HepG2 (cell line): Measurements from ENCODE around the gene INO80. TPM values are rescaled to one million over a fixed set of nuclear protein-coding genes. Genes with fewer than 3 reads are reported as not detected.

Experiments used
- ATAC-seq: fragments of 200-7000 bp; cut with Tn5 transposase; 3 replicates; pipeline ENCODE4 v1.9.1; 2020; ENCODE audit warnings: mild to moderate bottlenecking, moderate library complexity
- BruUV-seq: library from RNA; stranded (reverse); fragments of 400-500 nt; replicated peaks from 2 replicates; lab custom pipeline; 2021; lab: Mats Ljungman, UMichigan
- CTCF ChIA-PET: fragments of 300-600 bp; formaldehyde crosslinking; extraction: SDS; loops from one replicate; lab custom pipeline; 2021; ENCODE audit warnings: low total read pairs, inconsistent platforms, low intra/inter-chr PET ratio; lab: Yijun Ruan, JAX
- POLR2A ChIA-PET: fragments of 350-600 bp; sonication (Branson Sonifier 250); formaldehyde crosslinking; loops from one replicate; lab custom pipeline; 2020; ENCODE audit warnings: antibody characterized with exemption, inconsistent platforms; lab: Yijun Ruan, JAX
- DNase-seq: peaks from one replicate; pipeline ENCODE4 v3.0.0-alpha.2; 2015; ENCODE audit warnings: low spot score
- FAIRE-seq: peaks from 3 replicates; lab custom pipeline; 2011; peaks lifted over from hg19 to GRCh38; lab: Jason Lieb, UNC
- H2AFZ ChIP-seq: one replicate; pipeline ENCODE4 v1.6.1; 2011; ENCODE audit warnings: low read length, inconsistent platforms
- H3K27ac ChIP-seq: fragments of 300-600 bp; 3 replicates; pipeline ENCODE4 v1.8.0; 2011; ENCODE audit warnings: mixed run types, mild to moderate bottlenecking, mixed read lengths, low read length, inconsistent platforms; ENCODE audit not compliant: insufficient read depth; ENCODE audit errors: extremely low read length
- H3K27me3 ChIP-seq, 2 experiments: fragments of 200-600 bp in 1 of 2; 2 replicates in 1 of 2; 3 replicates in 1 of 2; pipeline versions ENCODE4 v1.6.0 to v1.8.0; 2011; ENCODE audit warnings: low read length in 2 of 2, mild to moderate bottlenecking in 2 of 2, moderate library complexity in 2 of 2, inconsistent platforms in 1 of 2; ENCODE audit not compliant: insufficient read depth in 2 of 2, control insufficient read depth in 1 of 2
- H3K36me3 ChIP-seq, 2 experiments: fragments of 200-600 bp in 1 of 2; replicated peaks in 1 of 2; 2 replicates in 1 of 2; 3 replicates in 1 of 2; pipeline versions ENCODE4 v1.5.1 to v1.8.0; 2011; ENCODE audit warnings: low read length in 2 of 2, inconsistent platforms in 1 of 2; ENCODE audit not compliant: insufficient read depth in 2 of 2, control insufficient read depth in 1 of 2
- H3K4me1 ChIP-seq: 2 replicates; pipeline ENCODE4 v1.5.1; 2012; ENCODE audit warnings: low read length, inconsistent platforms; ENCODE audit not compliant: insufficient read depth
- H3K4me2 ChIP-seq: 2 replicates; pipeline ENCODE4 v1.6.0; 2011; ENCODE audit warnings: low read depth, low read length, inconsistent platforms
- H3K4me3 ChIP-seq, 3 experiments: fragments of 200-600 bp in 1 of 3; sonication (generic), shearing (Covaris generic) in 1 of 3; replicated peaks in 1 of 3; 2 replicates each; pipeline ENCODE4 v1.5.1; 2011 to 2016; ENCODE audit warnings: low read length in 3 of 3, inconsistent platforms in 2 of 3, low read depth in 2 of 3, mild to moderate bottlenecking in 2 of 3, control low read depth in 1 of 3, mixed read lengths in 1 of 3; ENCODE audit not compliant: insufficient read depth in 1 of 3
- H3K79me2 ChIP-seq: one replicate; pipeline ENCODE4 v1.6.1; 2011; ENCODE audit warnings: low read length, inconsistent platforms; ENCODE audit not compliant: insufficient read depth
- H3K9ac ChIP-seq: 2 replicates; pipeline ENCODE4 v1.6.0; 2011; ENCODE audit warnings: mild to moderate bottlenecking, low read depth, low read length, inconsistent platforms; ENCODE audit not compliant: insufficient read depth
- H3K9me3 ChIP-seq: 2 replicates; pipeline ENCODE4 v1.5.1; 2012; ENCODE audit warnings: mild to moderate bottlenecking, low read length
- H4K20me1 ChIP-seq: 2 replicates; pipeline ENCODE4 v1.6.0; 2011; ENCODE audit warnings: inconsistent platforms, mild to moderate bottlenecking, low read length, moderate library complexity; ENCODE audit not compliant: insufficient read depth
- CENPT ChIP-seq: sonication (generic); formaldehyde crosslinking; IDR thresholded peaks from 2 replicates; pipeline ENCODE4 v1.8.0; 2022; ENCODE audit warnings: low read depth, mild to moderate bottlenecking, moderate library complexity, missing genetic modification reagents
- JUND ChIP-seq: sonication (generic); formaldehyde crosslinking; IDR thresholded peaks from 2 replicates; pipeline ENCODE4 v1.8.0; 2022; ENCODE audit warnings: mild to moderate bottlenecking, missing genetic modification reagents
- MXD3 ChIP-seq: IDR thresholded peaks from 2 replicates; pipeline ENCODE4 v1.6.1; 2016; ENCODE audit warnings: mild to moderate bottlenecking, missing biosample characterization, missing genetic modification reagents
- RBM39 ChIP-seq: fragments of 200-400 bp; formaldehyde crosslinking; IDR thresholded peaks from one replicate; pipeline ENCODE4 v1.6.1; 2018; ENCODE audit warnings: antibody characterized with exemption, mild to moderate bottlenecking, low read depth, low read length; ENCODE audit not compliant: poor library complexity, severe bottlenecking
- RCOR2 ChIP-seq: IDR thresholded peaks from 2 replicates; pipeline ENCODE4 v1.6.1; 2016; ENCODE audit warnings: missing biosample characterization, missing genetic modification reagents
- RORA ChIP-seq: sonication (generic); formaldehyde crosslinking; IDR thresholded peaks from 2 replicates; pipeline ENCODE4 v1.5.0; 2020; ENCODE audit warnings: mild to moderate bottlenecking, missing genetic modification reagents, moderate library complexity
- SIN3A ChIP-seq: IDR thresholded peaks from 2 replicates; pipeline ENCODE4 v1.6.1; 2011; ENCODE audit warnings: low read depth, mild to moderate bottlenecking, control low read depth, low read length, borderline replicate concordance
- SMC3 ChIP-seq: IDR thresholded peaks from 2 replicates; pipeline ENCODE4 v1.6.1; 2011; ENCODE audit warnings: low read length, improper control_type of control experiment
- TBL1XR1 ChIP-seq: fragments of 150-350 bp; IDR thresholded peaks from 2 replicates; pipeline ENCODE4 v1.6.1; 2014; ENCODE audit warnings: borderline replicate concordance, low read length; ENCODE audit not compliant: partially characterized antibody
- ZC3H4 ChIP-seq: sonication (generic); formaldehyde crosslinking; IDR thresholded peaks from 2 replicates; pipeline ENCODE4 v1.4.0; 2020; ENCODE audit warnings: missing genetic modification reagents, borderline replicate concordance
- ZNF121 ChIP-seq: sonication (generic); formaldehyde crosslinking; IDR thresholded peaks from 2 replicates; pipeline ENCODE4 v1.5.0; 2020; ENCODE audit warnings: mild to moderate bottlenecking, missing genetic modification reagents
- ZNF256 ChIP-seq: sonication (generic); formaldehyde crosslinking; conservative IDR thresholded peaks from 2 replicates; pipeline ENCODE4 v1.4.0; 2020; ENCODE audit warnings: missing genetic modification reagents
- ZNF274 ChIP-seq: sonication (generic); formaldehyde crosslinking; IDR thresholded peaks from 2 replicates; pipeline ENCODE4 v1.5.1; 2020; ENCODE audit warnings: mild to moderate bottlenecking, missing genetic modification reagents
- ZNF343 ChIP-seq: sonication (generic); formaldehyde crosslinking; IDR thresholded peaks from 2 replicates; pipeline ENCODE4 v1.4.0; 2020; ENCODE audit warnings: mild to moderate bottlenecking, missing genetic modification reagents
- ZNF496 ChIP-seq: sonication (generic); formaldehyde crosslinking; IDR thresholded peaks from 2 replicates; pipeline ENCODE4 v1.8.1; 2023; ENCODE audit warnings: mild to moderate bottlenecking, moderate library complexity, missing genetic modification reagents; ENCODE audit not compliant: insufficient replicate concordance
- ZNF501 ChIP-seq: sonication (generic); formaldehyde crosslinking; IDR thresholded peaks from 2 replicates; pipeline ENCODE4 v1.5.1; 2020; ENCODE audit warnings: mild to moderate bottlenecking, moderate library complexity, missing genetic modification reagents
- ZNF510 ChIP-seq: sonication (generic); formaldehyde crosslinking; IDR thresholded peaks from 2 replicates; pipeline ENCODE4 v1.4.0; 2020; ENCODE audit warnings: low read depth, mild to moderate bottlenecking, missing genetic modification reagents
- ZSCAN30 ChIP-seq: sonication (generic); formaldehyde crosslinking; IDR thresholded peaks from 2 replicates; pipeline ENCODE4 v1.5.0; 2020; ENCODE audit warnings: mild to moderate bottlenecking, missing genetic modification reagents
- WGBS: methylation state at CpG from one replicate; pipeline ENCODE4 v1.1.6; 2017; ENCODE audit warnings: low lambda C conversion rate; 5-methylcytosine and 5-hydroxymethylcytosine counted together
- in situ Hi-C: cut with HindIII; loops from 2 replicates; pipeline ENCODE4 v1.10.0; 2017; ENCODE audit warnings: low pct_unique_long_range_greater_than_20kb; ENCODE audit not compliant: extremely low pct_ligation_motif_present
- intact Hi-C: fragments of 100-400 bp; cut with micrococcal nuclease; formaldehyde crosslinking; loops from one replicate; pipeline ENCODE4 v1.10.0; 2022; ENCODE audit not compliant: unreplicated experiment
- polyA plus RNA-seq, 8 experiments: library from polyadenylated mRNA; depleted of rRNA in 3 of 8; stranded (reverse) in 7 of 8; unstranded in 1 of 8; fragments of >200 nt; fragmentation: Illumina TruSeq in 4 of 8; extraction: Trizol in 4 of 8; gene quantifications; 2 replicates each; pipeline versions ENCODE4 v1.2.1 to v1.2.3, GENCODE V29; 2011 to 2016; ENCODE audit warnings: low read depth in 4 of 8, missing spikeins in 1 of 8, mixed read lengths in 1 of 8; ENCODE audit not compliant: insufficient read depth in 1 of 8
- total RNA-seq, 5 experiments: library from RNA; depleted of rRNA; stranded (reverse); fragments of >200 nt; fragmentation: Illumina TruSeq; extraction: Trizol; gene quantifications; 2 replicates each; pipeline ENCODE4 v1.2.3, GENCODE V29; 2016; ENCODE audit warnings: low read depth in 1 of 5

The INO80 gene
- total and polyA plus RNA-seq, 2 of the 13 experiments (the other 11 are each of a cell fraction or from before 2014, with no cell fraction given): 3.6 to 14.8 TPM

- no TSS peak for BruUV-seq
- Histone ChIP-seq H4K20me1 (no peaks in the 10 kb centered on the region), H3K9ac (peak overlapping the region; percentile 100), H3K4me1 (peaks cover 27% of the 10 kb centered on the region), H2AFZ (no peak overlapping the region), H3K9me3 (no peaks in the 10 kb centered on the region), H3K36me3 (peaks cover under 1 to 5% of the 10 kb centered on the region in 2 experiments; a peak in 3 of 5 replicates), H3K4me3 (peak overlapping the region; percentile 89 to 100 (median 98)), H3K79me2 (peaks cover 41% of the 10 kb centered on the region), H3K4me2 (peak overlapping the region; percentile 88), H3K27ac (peak overlapping the region; percentile 98), H3K27me3 (no peaks in the 10 kb centered on the region; a peak in 1 of 5 replicates)
- ATAC-seq (no peak), DNase-seq (no peak), FAIRE-seq (no peak)
- intact Hi-C loops: loop anchor here (2.0 kb wide), 1 partner anchor 52 kb away; no protein-coding TSS in a partner anchor
- TF ChIP-seq ZC3H4 (CRISPR knock-in tag) (0 out of 2 replicates have a peak, but pooled peaks have one; percentile 21), ZNF274 (CRISPR knock-in tag) (no peak), ZNF121 (CRISPR knock-in tag) (peak; percentile 99), ZNF510 (CRISPR knock-in tag) (0 out of 2 replicates have a peak, but pooled peaks have one; percentile 4)
- POLR2A ChIA-PET: interaction anchor here (0.8 to 1.5 kb wide), 9 partner anchors 9 to 548 kb away, joined by 3 to 30 read pairs (median 7); partner anchors contain the start of genes CHP1, EXD1, RPUSD2 and VPS18
- CTCF ChIA-PET: no interaction called here
- in situ Hi-C loops: no loop called here
- WGBS: 64% methylated on average over 6 of the region's 6 CpGs
Observed at GRCh38 chr15:41116962-41117252, 827 bp upstream of the INO80 start.

GRCh38 chr15:41115652-41116115, 396 bp downstream of the INO80 start:
- Histone ChIP-seq H3K36me3 (peaks cover 2 to 10% of the 10 kb centered on the region in 2 experiments; a peak in 3 of 5 replicates), H3K27me3 (no peaks in the 10 kb centered on the region; a peak in 1 of 5 replicates), H3K79me2 (peaks cover 52% of the 10 kb centered on the region), H3K9ac (peak overlapping the region; percentile 100), H3K4me2 (peak overlapping the region; percentile 91), H3K9me3 (no peaks in the 10 kb centered on the region), H4K20me1 (no peaks in the 10 kb centered on the region), H2AFZ (no peak overlapping the region), H3K4me3 (peak overlapping the region; percentile 89 to 100 (median 98)), H3K4me1 (peaks cover 27% of the 10 kb centered on the region), H3K27ac (peak overlapping the region; percentile 98)
- in situ Hi-C loops: no loop called here
- peak; percentile 50 for DNase-seq
- BruUV-seq: no TSS peak
- FAIRE-seq: no peak
- 0% methylated on average over 18 of the region's 46 CpGs for WGBS
- ChIA-PET CTCF (interaction anchor here (1.7 kb wide), 1 partner anchor 69 kb away, joined by 4 read pairs; no protein-coding TSS in a partner anchor), POLR2A (interaction anchor here (0.6 to 1.5 kb wide), 11 partner anchors 10 to 546 kb away, joined by 3 to 30 read pairs (median 5); partner anchors contain the start of genes CHP1, EXD1, RPUSD2 and VPS18)
- intact Hi-C loops: loop anchor here (2.0 kb wide), 1 partner anchor 51 kb away; no protein-coding TSS in a partner anchor
- ATAC-seq: peak; percentile 65
- TF ChIP-seq SMC3 (no peak), CENPT (CRISPR knock-in tag) (0 out of 2 replicates have a peak, but pooled peaks have one; percentile 7), TBL1XR1 (no peak), ZSCAN30 (CRISPR knock-in tag) (no peak), ZNF496 (CRISPR knock-in tag) (no peak), RCOR2 (no peak), JUND (CRISPR knock-in tag) (no peak), RORA (CRISPR knock-in tag) (no peak), ZNF343 (CRISPR knock-in tag) (0 out of 2 replicates have a peak, but pooled peaks have one; percentile 2), RBM39 (no peak), SIN3A (peak; percentile 81; the same call in 1 of the 2 replicates), ZNF256 (0 out of 2 replicates have a peak, but pooled peaks have one; percentile 44), MXD3 (CRISPR knock-in tag) (no peak; the same call in 1 of the 2 replicates), ZNF501 (peak; percentile 22; the same call in 1 of the 2 replicates)
